ENCODE data around the gene LYRM9.
"Not testable (repeated sequence)": the region's sequence is repeated elsewhere in the genome, so short reads cannot be mapped to it uniquely, and the experiment has no call there.

Gene LYRM9

DNA sequence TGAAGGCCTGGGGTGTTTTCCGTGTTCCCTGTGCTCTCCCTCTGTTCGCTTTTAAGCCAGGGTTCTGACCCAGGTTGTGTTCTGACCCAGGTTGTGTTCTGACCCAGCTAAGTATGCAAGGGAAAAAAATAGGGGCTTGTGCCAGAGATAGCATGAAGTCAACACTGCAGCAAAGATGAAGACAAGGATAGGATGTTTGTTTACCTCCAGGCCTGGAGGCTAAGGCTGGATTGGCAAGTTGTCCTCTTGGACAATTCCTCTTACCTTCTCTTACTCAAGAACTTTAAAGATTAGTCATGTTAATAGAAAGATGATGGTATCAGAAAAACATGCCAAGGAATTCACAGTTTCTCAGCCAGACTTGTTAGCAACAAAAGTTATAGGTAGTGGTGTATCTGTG lies 19.4 kb downstream of the LYRM9 start:
- no peak for DNase-seq (ENCODE audit: low read depth)

- no peak for DNase-seq (ENCODE audit: low read depth)
These were observed 20.0 kb downstream of the LYRM9 start for GRCh38 chr17:27873211-27873610.

DNA sequence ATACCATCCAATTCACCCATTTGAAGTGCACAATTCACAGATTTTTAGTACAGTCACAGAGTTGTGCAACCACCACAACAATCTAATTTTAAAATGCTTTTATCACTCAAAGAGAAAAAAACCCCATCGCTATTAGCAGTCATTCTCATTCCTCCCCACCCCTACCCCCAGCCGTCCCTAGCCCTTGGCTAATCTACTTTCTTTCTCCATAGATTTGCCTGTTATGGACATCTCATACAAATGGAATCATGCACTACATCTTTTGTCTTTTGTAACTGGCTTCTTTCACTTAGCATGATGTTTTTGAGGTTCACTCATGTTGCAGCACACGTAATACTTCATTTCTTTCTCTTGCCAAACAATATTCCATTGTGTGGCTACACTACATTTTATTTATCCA lies 20.4 kb downstream of the LYRM9 start:
- DNase-seq (ENCODE audit: low read depth), result no peak

DNA sequence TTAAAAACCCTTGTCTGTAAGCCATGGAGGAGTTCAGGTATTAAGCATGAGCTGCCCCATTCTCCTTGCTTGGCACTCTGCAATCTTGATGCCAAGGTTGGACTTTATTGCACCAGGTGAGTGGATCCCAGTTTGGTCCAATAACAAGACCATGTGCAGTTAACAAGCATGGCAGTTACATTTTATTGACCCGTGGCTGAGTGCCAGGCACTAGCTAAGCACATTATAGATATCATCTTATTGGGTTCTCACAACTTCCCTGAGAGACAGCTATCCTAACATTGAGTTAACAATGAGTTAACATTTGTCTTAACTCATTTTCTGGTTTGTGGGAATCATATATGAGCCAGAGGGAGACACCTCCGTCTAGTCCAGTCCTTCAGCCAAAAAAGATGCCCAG lies 21.8 kb downstream of the LYRM9 start:
- no peak for DNase-seq (ENCODE audit: low read depth)

- DNase-seq (ENCODE audit: low read depth), result no peak
These were observed 22.8 kb downstream of the LYRM9 start for GRCh38 chr17:27870345-27870744.

- DNase-seq (ENCODE audit: low read depth), result no peak
These were observed 24.6 kb downstream of the LYRM9 start for GRCh38 chr17:27868565-27868964.

DNA sequence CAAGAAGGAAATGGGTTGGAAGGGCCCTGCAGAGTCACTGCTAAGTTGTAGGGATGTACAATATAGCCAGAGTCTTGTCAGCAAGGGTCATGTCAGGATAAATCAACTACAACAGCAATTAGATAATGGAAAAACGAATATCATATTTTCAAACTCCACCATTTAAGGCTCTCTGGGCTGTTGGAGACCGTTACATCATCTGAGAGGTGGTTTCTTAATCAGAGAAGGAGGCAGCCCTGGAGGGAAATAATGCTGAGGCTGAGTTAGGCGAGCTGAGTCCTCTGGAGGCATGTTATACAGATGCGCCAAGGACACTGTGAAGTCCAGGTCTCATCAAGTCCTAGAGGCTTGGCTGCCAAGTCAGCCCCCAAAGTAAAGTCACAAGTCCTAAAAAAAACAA lies 30.3 kb downstream of the LYRM9 start:
- no peak for DNase-seq (ENCODE audit: low read depth)

DNA sequence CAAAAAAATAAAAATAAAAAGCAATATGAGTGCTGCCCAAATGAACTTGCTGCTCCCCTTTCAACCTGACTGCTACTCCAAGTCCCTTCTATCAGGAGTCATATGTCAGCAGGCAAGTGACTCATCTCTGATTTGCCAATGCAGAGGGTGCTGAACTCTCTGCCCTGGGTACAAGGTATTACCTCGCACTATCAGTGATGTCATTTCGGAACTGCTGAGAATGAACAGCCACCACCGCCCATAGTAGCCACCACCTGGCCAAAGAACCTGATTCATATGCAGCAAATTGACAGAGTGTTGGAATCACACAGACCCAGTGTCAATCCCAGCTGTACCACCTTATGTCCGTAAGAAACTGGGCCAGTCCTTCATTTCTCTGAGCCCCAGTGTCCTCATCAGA lies 31.2 kb downstream of the LYRM9 start:
- DNase-seq (ENCODE audit: low read depth), result no peak

GRCh38 chr17:27860971-27861664 lies 32.0 kb downstream of the LYRM9 start:
- DNase-seq (ENCODE audit: low read depth), result no peak

DNA sequence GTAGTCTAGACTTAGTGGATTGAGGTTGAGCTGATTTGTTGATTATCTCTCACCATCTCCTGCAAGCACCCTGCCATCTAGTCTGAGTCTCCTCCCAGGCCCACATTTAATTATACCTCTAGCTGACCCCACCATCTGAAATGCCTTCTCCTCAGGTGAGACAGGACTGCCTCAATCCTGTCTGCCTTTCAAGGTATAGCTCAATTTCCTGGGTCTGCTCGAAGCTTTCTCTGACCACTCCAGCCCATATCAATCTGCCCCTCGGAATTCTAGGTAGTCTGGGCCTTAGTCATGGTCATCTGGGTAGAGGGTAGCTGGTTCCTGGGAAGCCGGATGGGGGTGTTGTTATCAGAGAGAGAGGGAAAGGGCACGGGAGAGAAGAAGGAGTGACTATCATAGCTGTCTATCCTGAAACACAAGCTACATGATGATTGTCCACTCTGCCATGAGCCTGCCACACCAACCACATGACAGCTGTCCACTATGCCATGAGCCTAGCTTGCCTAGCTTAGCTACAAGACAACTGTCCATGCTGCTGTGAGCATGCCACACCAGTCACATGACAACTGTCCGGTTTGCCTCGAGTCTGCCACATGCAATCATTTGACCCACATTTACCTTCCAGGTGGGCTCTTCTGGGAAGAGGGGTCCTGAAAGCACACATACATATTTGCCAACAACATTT lies 34.4 kb downstream of the LYRM9 start:
- DNase-seq (ENCODE audit: low read depth), result no peak

DNA sequence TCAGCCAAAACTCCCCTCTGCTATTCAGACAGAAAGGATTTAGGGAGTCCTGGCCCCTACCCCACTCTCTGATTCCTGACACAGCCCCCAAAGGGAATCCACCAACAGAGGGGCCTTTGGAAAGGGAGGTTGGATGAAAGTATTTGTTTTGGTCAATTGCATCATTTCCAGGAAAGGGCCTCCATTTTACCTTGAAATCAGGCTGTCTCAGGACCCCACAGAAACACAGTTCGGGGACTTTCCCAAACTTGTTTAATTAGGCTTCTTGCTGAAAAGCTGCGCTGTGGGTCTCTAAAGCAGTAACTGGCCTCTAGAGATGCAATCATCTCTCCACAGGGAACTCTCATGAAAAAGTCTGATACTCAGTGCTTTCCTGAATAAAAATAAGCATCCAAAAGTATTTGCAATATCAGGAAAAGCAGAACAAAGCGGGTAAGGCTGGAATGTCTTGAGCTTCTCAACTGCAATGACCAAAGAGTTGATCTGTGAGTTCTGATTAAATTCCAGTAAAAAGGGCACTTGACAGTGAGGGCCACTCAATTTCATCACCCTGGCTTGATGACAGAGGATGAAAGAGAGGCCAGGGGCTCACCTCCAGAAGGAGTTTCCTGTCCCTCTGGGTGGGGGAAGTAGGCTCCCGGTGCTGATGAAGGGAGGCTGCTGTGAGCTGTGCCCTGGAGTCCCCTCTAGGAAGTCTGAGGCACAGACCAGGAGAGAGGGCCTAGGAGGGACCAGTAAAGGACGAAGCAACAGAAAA lies 36.3 kb downstream of the LYRM9 start:
- no peak for DNase-seq (ENCODE audit: low read depth)

- DNase-seq (ENCODE audit: low read depth), result no peak
These were observed 37.7 kb downstream of the LYRM9 start for GRCh38 chr17:27855454-27855853.

DNA sequence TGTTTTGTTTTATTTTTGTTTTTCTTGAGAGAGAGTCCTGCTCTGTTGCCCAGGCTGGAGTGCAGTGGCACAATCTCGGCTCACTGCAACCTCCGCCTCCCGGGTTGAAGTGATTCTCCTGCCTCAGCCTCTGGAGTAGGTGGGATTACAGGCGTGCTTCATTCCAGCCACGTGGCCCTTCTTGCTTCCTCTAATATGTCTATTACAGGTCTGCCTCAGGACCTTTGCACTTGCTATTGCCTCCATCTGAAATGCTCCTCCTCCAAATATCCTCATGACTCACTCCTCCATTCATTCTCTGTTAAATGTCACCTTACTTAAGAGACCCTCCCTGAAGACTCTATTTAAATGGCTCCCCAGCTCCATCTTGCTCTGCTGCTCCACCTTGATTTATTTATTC lies 39.0 kb downstream of the LYRM9 start:
- no peak for DNase-seq (ENCODE audit: low read depth)

- DNase-seq (ENCODE audit: low read depth), result no peak
These were observed 40.1 kb downstream of the LYRM9 start for GRCh38 chr17:27853091-27853490.

- DNase-seq (ENCODE audit: low read depth), result no peak
These were observed 43.5 kb downstream of the LYRM9 start for GRCh38 chr17:27849474-27850185.

DNA sequence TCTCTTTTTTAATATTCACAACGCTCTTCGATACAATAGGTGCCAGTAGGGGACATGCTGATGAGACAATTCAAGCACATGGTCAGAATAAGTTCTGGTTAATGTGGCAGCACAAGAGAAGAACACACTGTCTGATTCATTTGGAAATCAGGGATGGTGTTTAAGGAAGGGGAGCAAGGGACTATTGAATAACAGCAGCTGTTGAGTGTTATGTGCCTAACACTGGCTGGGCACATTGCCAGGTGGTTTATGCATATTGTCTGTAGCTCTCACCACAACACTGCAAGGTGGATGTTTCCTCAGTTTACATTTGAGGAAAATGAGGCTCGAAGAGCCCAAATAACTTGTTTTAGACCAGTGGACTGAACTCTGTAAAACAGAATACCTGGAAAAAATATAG lies 44.2 kb downstream of the LYRM9 start:
- no peak for DNase-seq (ENCODE audit: low read depth)

DNA sequence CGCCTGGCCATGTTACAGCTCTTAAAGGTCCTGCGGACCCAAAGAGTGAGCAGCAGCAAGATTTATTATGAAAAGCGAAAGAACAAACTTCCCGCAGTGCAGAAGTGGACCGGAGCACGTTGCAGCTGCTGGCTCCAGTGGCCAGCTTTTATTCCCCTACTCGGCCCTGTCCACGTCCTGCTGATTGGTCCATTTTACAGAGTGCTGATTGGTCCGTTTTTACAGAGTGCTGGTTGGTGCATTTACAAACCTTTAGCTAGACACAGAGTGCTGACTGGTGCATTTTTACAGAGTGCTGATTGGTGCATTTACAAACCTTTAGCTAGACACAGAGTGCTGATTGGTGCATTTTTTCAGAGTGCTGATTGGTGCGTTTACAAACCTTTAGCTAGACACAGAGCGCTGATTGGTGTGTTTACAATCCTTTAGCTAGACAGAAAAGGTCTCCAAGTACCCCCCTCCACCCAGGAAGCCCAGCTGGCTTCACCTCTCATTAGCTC lies 46.3 kb downstream of the LYRM9 start:
- DNase-seq (ENCODE audit: low read depth), result not testable (repeated sequence)

- DNase-seq (ENCODE audit: low read depth), result no peak
These were observed 47.0 kb downstream of the LYRM9 start for GRCh38 chr17:27846042-27846655.

- DNase-seq (ENCODE audit: low read depth), result no peak
These were observed 47.7 kb downstream of the LYRM9 start for GRCh38 chr17:27845264-27846041.

- DNase-seq (ENCODE audit: low read depth), result no peak
These were observed 52.5 kb downstream of the LYRM9 start for GRCh38 chr17:27840688-27841087.

- not testable (repeated sequence) for DNase-seq (ENCODE audit: low read depth)
These were observed 52.8 kb downstream of the LYRM9 start for GRCh38 chr17:27840406-27840678.
